Measurements from ENCODE around the gene SLC22A2. TPM values are rescaled to one million over a fixed set of nuclear protein-coding genes. Genes with fewer than 3 reads are reported as not detected.

The SLC22A2 gene
- total and polyA plus RNA-seq, 9 of the 15 experiments (the other 6 are each of a cell fraction or from before 2014, with no cell fraction given), result not detected

DNA sequence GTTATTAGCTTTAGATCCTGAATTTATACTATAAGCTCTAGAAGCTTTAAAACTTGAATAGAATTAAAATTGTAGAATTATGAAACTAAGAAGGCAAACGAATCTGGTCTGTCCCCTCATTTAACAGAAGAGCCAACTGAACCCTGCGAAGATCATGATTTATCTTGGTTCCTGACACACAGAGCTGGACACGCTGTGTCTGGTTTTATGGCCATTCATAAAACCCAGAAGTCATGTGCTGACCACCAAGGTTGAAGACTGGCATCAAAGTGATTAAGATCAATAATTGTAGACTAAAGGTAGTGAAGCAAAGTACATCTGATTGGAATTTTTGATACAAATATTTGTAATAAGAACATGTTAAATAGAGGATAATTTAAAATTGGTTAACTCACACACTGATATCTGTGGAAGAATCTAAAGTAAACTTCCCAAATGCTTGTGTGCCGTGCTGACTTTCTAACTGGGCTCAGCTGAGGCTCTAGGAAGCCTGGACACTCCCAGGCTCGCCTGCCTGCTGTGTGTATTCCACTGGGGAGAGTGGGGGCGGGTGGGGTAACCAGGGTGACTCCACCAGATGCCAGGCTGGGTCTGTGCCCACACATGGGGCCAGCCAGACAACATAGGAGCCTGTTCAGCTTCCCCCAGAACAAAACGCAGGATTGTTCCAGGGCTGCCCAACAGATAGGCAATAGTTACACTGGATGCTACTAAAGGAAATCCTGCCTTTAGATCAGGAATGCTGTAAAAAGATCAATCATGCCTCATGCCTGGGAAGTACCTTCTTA, 47.5 kb upstream of the SLC22A2 start:
- H3K4me3 ChIP-seq, result no peak overlapping the region
- TF ChIP-seq, protein P1, sequence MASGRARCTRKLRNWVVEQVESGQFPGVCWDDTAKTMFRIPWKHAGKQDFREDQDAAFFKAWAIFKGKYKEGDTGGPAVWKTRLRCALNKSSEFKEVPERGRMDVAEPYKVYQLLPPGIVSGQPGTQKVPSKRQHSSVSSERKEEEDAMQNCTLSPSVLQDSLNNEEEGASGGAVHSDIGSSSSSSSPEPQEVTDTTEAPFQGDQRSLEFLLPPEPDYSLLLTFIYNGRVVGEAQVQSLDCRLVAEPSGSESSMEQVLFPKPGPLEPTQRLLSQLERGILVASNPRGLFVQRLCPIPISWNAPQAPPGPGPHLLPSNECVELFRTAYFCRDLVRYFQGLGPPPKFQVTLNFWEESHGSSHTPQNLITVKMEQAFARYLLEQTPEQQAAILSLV (tag; IDR thresholded peaks at IDR 0.05), result no peak
- TF ChIP-seq TEAD2 (tag; IDR thresholded peaks at IDR 0.05), result no peak
- TF ChIP-seq, protein P2, sequence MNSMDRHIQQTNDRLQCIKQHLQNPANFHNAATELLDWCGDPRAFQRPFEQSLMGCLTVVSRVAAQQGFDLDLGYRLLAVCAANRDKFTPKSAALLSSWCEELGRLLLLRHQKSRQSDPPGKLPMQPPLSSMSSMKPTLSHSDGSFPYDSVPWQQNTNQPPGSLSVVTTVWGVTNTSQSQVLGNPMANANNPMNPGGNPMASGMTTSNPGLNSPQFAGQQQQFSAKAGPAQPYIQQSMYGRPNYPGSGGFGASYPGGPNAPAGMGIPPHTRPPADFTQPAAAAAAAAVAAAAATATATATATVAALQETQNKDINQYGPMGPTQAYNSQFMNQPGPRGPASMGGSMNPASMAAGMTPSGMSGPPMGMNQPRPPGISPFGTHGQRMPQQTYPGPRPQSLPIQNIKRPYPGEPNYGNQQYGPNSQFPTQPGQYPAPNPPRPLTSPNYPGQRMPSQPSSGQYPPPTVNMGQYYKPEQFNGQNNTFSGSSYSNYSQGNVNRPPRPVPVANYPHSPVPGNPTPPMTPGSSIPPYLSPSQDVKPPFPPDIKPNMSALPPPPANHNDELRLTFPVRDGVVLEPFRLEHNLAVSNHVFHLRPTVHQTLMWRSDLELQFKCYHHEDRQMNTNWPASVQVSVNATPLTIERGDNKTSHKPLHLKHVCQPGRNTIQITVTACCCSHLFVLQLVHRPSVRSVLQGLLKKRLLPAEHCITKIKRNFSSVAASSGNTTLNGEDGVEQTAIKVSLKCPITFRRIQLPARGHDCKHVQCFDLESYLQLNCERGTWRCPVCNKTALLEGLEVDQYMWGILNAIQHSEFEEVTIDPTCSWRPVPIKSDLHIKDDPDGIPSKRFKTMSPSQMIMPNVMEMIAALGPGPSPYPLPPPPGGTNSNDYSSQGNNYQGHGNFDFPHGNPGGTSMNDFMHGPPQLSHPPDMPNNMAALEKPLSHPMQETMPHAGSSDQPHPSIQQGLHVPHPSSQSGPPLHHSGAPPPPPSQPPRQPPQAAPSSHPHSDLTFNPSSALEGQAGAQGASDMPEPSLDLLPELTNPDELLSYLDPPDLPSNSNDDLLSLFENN (IDR thresholded peaks at IDR 0.05; ENCODE audit: low read depth in 2 of 2, low read length in 2 of 2), result no peak
- TF ChIP-seq ETV5 (CRISPR knock-in tag; IDR thresholded peaks at IDR 0.05; ENCODE audit: low read depth), result no peak
- no peak for TF ChIP-seq NFATC3 (IDR thresholded peaks at IDR 0.05)
- TF ChIP-seq RBM15 (IDR thresholded peaks at IDR 0.05; ENCODE audit: insufficient read depth, low read length), result no peak
- TF ChIP-seq HDAC1 (IDR thresholded peaks at IDR 0.05), result no peak
- TF ChIP-seq ZNF3 (CRISPR knock-in tag; IDR thresholded peaks at IDR 0.05), result no peak
- H3K79me2 ChIP-seq (ENCODE audit: control insufficient read depth, insufficient read depth, low read length), result no peaks in the 10 kb centered on the region
- no TSS peak for BruUV-seq (replicated peaks)
- DNase-seq (ENCODE audit: extremely low read depth in 1 of 4, low spot score in 3 of 4) (peak in 2 of 4 experiments; percentile 2 to 3), ATAC-seq (no peak), FAIRE-seq (no peak)
- ChIA-PET CTCF (ENCODE audit: low intra/inter-chr PET ratio) (no interaction called here), POLR2A (interaction anchor here (0.6 kb wide), 1 partner anchor 1934 kb away, joined by 4 read pairs; no protein-coding TSS in a partner anchor)
- no peaks in the 10 kb centered on the region for H3K4me1 ChIP-seq (replicated peaks in 1 of 2; ENCODE audit: control insufficient read depth in 2 of 2, insufficient read depth in 2 of 2, low read length in 2 of 2)
- H3K27me3 ChIP-seq (ENCODE audit: control insufficient read depth in 2 of 2, insufficient read depth in 2 of 2, low read length in 2 of 2), result no peaks in the 10 kb centered on the region
- H3K27ac ChIP-seq (ENCODE audit: extremely low read depth, low read depth, low read length), result no peak overlapping the region
- in situ Hi-C loops (cut with MboI), result no loop called here
- intact Hi-C loops (cut with micrococcal nuclease), result no loop called here
- no peak overlapping the region for H3K4me2 ChIP-seq (ENCODE audit: insufficient read depth, low read length)
- 2% methylated on average over 6 of the region's 7 CpGs for WGBS (ENCODE audit: insufficient coverage, low coverage, missing lambda C conversion rate)
- H3K9ac ChIP-seq (ENCODE audit: insufficient read depth in 1 of 2, low read depth in 2 of 2, low read length in 2 of 2), result no peak overlapping the region
- no peaks in the 10 kb centered on the region for H3K36me3 ChIP-seq (ENCODE audit: control insufficient read depth, insufficient read depth, low read length)
- no peaks in the 10 kb centered on the region for H3K9me1 ChIP-seq (ENCODE audit: control insufficient read depth, insufficient read depth, low read length)
- no peak overlapping the region for H2AFZ ChIP-seq (ENCODE audit: low read depth, low read length)
- no peaks in the 10 kb centered on the region for H4K20me1 ChIP-seq (replicated peaks; ENCODE audit: control insufficient read depth, insufficient read depth, low read length)
- H3K9me3 ChIP-seq (replicated peaks; ENCODE audit: control insufficient read depth, insufficient read depth, low read depth, low read length), result no peaks in the 10 kb centered on the region

All from K562 (cell line).